Activated B cell treated with CpG ODN at 0.5 μM for 24 hours (primary cell): ENCODE data around the gene IGFBP6. TPM values are rescaled to one million over a fixed set of nuclear protein-coding genes. Genes with fewer than 3 reads are reported as not detected.

Experiments used
- ATAC-seq: fragments of 200-7000 bp; cut with Tn5 transposase; one replicate; pipeline ENCODE4 v1.10.0; 2021; ENCODE audit warnings: low read depth, mild to moderate bottlenecking, moderate library complexity
- CTCF ChIA-PET: fragments of 350-600 bp; sonication (Branson Sonifier 250); formaldehyde crosslinking; loops from one replicate; lab custom pipeline; 2021; ENCODE audit warnings: antibody characterized with exemption; lab: Charles Lee
- POLR2A ChIA-PET: fragments of 350-600 bp; sonication (Branson Sonifier 250); formaldehyde crosslinking; loops from one replicate; lab custom pipeline; 2021; ENCODE audit warnings: antibody characterized with exemption; lab: Charles Lee
- DNase-seq: peaks from one replicate; pipeline ENCODE4 v3.0.0; 2022
- H3K27ac Mint-ChIP-seq: one replicate; pipeline ENCODE4 v1.8.0; 2020; ENCODE audit warnings: mixed read lengths
- H3K27me3 Mint-ChIP-seq: one replicate; pipeline ENCODE4 v1.8.0; 2021; ENCODE audit warnings: mixed read lengths
- H3K36me3 Mint-ChIP-seq: one replicate; pipeline ENCODE4 v1.8.0; 2021; ENCODE audit warnings: low read depth, mixed read lengths
- H3K4me1 Mint-ChIP-seq: one replicate; pipeline ENCODE4 v1.8.0; 2021; ENCODE audit warnings: mixed read lengths
- H3K4me3 Mint-ChIP-seq: one replicate; pipeline ENCODE4 v1.8.0; 2020; ENCODE audit warnings: mild to moderate bottlenecking, mixed read lengths
- H3K9me3 Mint-ChIP-seq: one replicate; pipeline ENCODE4 v1.8.0; 2020; ENCODE audit warnings: mixed read lengths
- CTCF ChIP-seq: fragments of 200-600 bp; IDR thresholded peaks from one replicate; pipeline ENCODE4 v1.8.0; 2022; ENCODE audit warnings: antibody characterized with exemption, mild to moderate bottlenecking
- intact Hi-C: fragments of 100-400 bp; cut with micrococcal nuclease; formaldehyde crosslinking; loops from one replicate; pipeline ENCODE4 v1.15.1; 2024
- total RNA-seq: library from RNA; stranded (reverse); gene quantifications from 2 replicates; pipeline ENCODE4 v1.2.3, GENCODE V29; 2022

Gene IGFBP6
- total RNA-seq, 1 donor from 2014 or later, result not detected

- Mint-ChIP-seq H3K9me3 (no peaks in the 10 kb centered on the region), H3K27me3 (no peaks in the 10 kb centered on the region), H3K4me3 (no peak overlapping the region), H3K4me1 (peaks cover 32% of the 10 kb centered on the region), H3K36me3 (peaks cover 90% of the 10 kb centered on the region), H3K27ac (no peak overlapping the region)
- POLR2A ChIA-PET, result no interaction called here
- intact Hi-C loops, result loop anchor here (2.0 to 10.0 kb wide), 2 partner anchors 15 to 255 kb away; partner anchors contain the start of gene AAAS
- CTCF ChIA-PET, result interaction anchor here (8.1 kb wide), 1 partner anchor 30 kb away, joined by 133 read pairs; the partner anchor contains the start of gene IGFBP6
- DNase-seq (no peak), ATAC-seq (no peak)
- no peak for TF ChIP-seq CTCF
Observed at GRCh38 chr12:53069621-53070410, 27.7 kb upstream of the IGFBP6 start.

GRCh38 chr12:53070877-53071492 is 26.5 kb upstream of the IGFBP6 start:
- peaks cover 92% of the 10 kb centered on the region for H3K36me3 Mint-ChIP-seq
- H3K27ac Mint-ChIP-seq, result no peak overlapping the region
- no peaks in the 10 kb centered on the region for H3K9me3 Mint-ChIP-seq
- TF ChIP-seq CTCF, result no peak
- DNase-seq, result no peak
- H3K27me3 Mint-ChIP-seq, result no peaks in the 10 kb centered on the region
- CTCF ChIA-PET, result no interaction called here
- intact Hi-C loops, result loop anchor here (2.0 to 10.0 kb wide), 2 partner anchors 16 to 254 kb away; partner anchors contain the start of gene AAAS
- POLR2A ChIA-PET, result interaction anchor here (0.7 to 1.2 kb wide), 3 partner anchors 10 to 316 kb away, joined by 3 to 4 read pairs (median 3); no protein-coding TSS in a partner anchor
- H3K4me1 Mint-ChIP-seq, result peaks cover 32% of the 10 kb centered on the region
- H3K4me3 Mint-ChIP-seq, result no peak overlapping the region
- no peak for ATAC-seq

- H3K36me3 Mint-ChIP-seq, result peaks cover 91% of the 10 kb centered on the region
- H3K27me3 Mint-ChIP-seq, result no peaks in the 10 kb centered on the region
- no peaks in the 10 kb centered on the region for H3K9me3 Mint-ChIP-seq
- ChIA-PET POLR2A (interaction anchor here (0.7 to 1.2 kb wide), 3 partner anchors 11 to 315 kb away, joined by 3 to 4 read pairs (median 3); no protein-coding TSS in a partner anchor), CTCF (no interaction called here)
- DNase-seq (no peak), ATAC-seq (no peak)
- peaks cover 32% of the 10 kb centered on the region for H3K4me1 Mint-ChIP-seq
- intact Hi-C loops, result loop anchor here (2.0 to 10.0 kb wide), 3 partner anchors 15 to 253 kb away; partner anchors contain the start of gene AAAS
- H3K27ac Mint-ChIP-seq, result no peak overlapping the region
- no peak for TF ChIP-seq CTCF
- no peak overlapping the region for H3K4me3 Mint-ChIP-seq
Observed at GRCh38 chr12:53071591-53072551, 25.6 kb upstream of the IGFBP6 start.

GRCh38 chr12:53073881-53074280 is 23.6 kb upstream of the IGFBP6 start:
- Mint-ChIP-seq H3K27me3 (no peaks in the 10 kb centered on the region), H3K4me3 (no peak overlapping the region), H3K27ac (no peak overlapping the region), H3K4me1 (peaks cover 46% of the 10 kb centered on the region), H3K36me3 (peaks cover 80% of the 10 kb centered on the region), H3K9me3 (no peaks in the 10 kb centered on the region)
- POLR2A ChIA-PET, result interaction anchor here (0.7 to 0.8 kb wide), 2 partner anchors 20 to 47 kb away, joined by 6 to 10 read pairs; no protein-coding TSS in a partner anchor
- CTCF ChIA-PET, result interaction anchor here (8.7 kb wide), 1 partner anchor 8 kb away, joined by 77 read pairs; no protein-coding TSS in a partner anchor
- intact Hi-C loops, result loop anchor here (2.0 to 10.0 kb wide), 2 partner anchors 13 to 251 kb away; partner anchors contain the start of gene AAAS
- no peak for ATAC-seq
- no peak for DNase-seq
- no peak for TF ChIP-seq CTCF
